Parathyroid adenoma (tissue), 2 donors: ENCODE results near the gene SPINT2.

Experiments used
- H2AFZ ChIP-seq: fragments of 300-600 bp; sonication (generic); one replicate; pipeline ENCODE4 v1.7.0; 2017; ENCODE audit warnings: antibody characterized with exemption, mild to moderate bottlenecking
- H3K27ac ChIP-seq: fragments of 300-600 bp; sonication (generic); one replicate; pipeline ENCODE4 v1.7.0; 2017
- H3K27me3 ChIP-seq: fragments of 300-600 bp; sonication (generic); one replicate; pipeline ENCODE4 v1.7.0; 2017; ENCODE audit warnings: low read length; ENCODE audit not compliant: control insufficient read depth, insufficient read depth
- H3K36me3 ChIP-seq: fragments of 300-600 bp; sonication (generic); one replicate; pipeline ENCODE4 v1.7.0; 2017; ENCODE audit warnings: low read length; ENCODE audit not compliant: control insufficient read depth, insufficient read depth
- H3K4me1 ChIP-seq: fragments of 300-600 bp; sonication (generic); one replicate; pipeline ENCODE4 v1.7.0; 2017; ENCODE audit warnings: control low read depth
- H3K4me2 ChIP-seq: fragments of 300-600 bp; sonication (generic); one replicate; pipeline ENCODE4 v1.7.0; 2017; ENCODE audit warnings: low read length
- H3K4me3 ChIP-seq: fragments of 300-600 bp; sonication (generic); one replicate; pipeline ENCODE4 v1.7.0; 2017; ENCODE audit warnings: low read depth, low read length
- H3K79me2 ChIP-seq: fragments of 300-600 bp; sonication (generic); one replicate; pipeline ENCODE4 v1.7.0; 2017; ENCODE audit warnings: control low read depth
- H3K9ac ChIP-seq: fragments of 300-600 bp; sonication (generic); one replicate; pipeline ENCODE4 v1.7.0; 2017; ENCODE audit warnings: mild to moderate bottlenecking
- H3K9me3 ChIP-seq: fragments of 300-600 bp; sonication (generic); one replicate; pipeline ENCODE4 v1.7.0; 2017; ENCODE audit warnings: low read length; ENCODE audit not compliant: control insufficient read depth
- CTCF ChIP-seq: fragments of 300-600 bp; sonication (generic); IDR thresholded peaks from one replicate; pipeline ENCODE4 v1.7.0; 2017; ENCODE audit warnings: antibody characterized with exemption, mild to moderate bottlenecking
- donor health status: primary hyperparathyroidism.

The SPINT2 gene

DNA sequence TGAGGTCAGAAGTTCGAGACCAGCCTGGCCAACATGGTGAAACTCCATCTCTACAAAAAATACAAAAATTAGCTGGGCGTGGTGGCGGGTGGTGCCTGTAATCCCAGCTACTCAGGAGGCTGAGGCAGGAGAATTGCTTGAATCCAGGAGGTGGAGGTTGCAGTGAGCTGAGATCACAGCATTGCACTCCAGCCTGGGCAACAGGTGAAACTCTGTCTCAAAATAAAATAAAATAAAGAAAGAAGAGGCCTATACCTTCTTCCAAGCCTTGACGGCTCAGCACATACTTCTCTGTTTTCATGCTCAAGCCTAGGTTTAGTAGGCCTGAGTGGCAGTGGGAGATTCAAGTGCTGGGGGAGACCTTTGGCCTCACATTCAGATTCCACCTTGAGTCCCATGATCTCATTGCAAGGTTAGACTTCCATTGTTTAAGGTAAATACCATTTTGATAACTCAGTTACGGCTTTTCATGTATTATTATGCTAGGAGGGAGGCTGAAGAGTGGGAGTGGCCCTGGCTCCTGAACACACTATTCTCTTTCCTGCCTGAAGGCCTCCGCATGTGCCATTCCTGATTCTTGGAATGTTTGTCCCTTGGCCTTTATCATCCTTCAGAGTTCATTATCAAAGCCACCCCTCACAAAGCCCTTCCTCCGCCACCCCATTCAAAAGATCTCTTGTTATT lies 1.6 kb upstream of the SPINT2 start:
- H3K9ac ChIP-seq = no peak overlapping the region
- H2AFZ ChIP-seq = no peak overlapping the region
- peaks cover 4% of the 10 kb centered on the region for H3K4me1 ChIP-seq
- no peak for TF ChIP-seq CTCF
- peaks cover 22% of the 10 kb centered on the region for H3K79me2 ChIP-seq
- H3K4me2 ChIP-seq = no peak overlapping the region
- H3K36me3 ChIP-seq = no peaks in the 10 kb centered on the region
- H3K27ac ChIP-seq = no peak overlapping the region
- H3K4me3 ChIP-seq = no peak overlapping the region
- H3K9me3 ChIP-seq = no peaks in the 10 kb centered on the region
- no peaks in the 10 kb centered on the region for H3K27me3 ChIP-seq

DNA sequence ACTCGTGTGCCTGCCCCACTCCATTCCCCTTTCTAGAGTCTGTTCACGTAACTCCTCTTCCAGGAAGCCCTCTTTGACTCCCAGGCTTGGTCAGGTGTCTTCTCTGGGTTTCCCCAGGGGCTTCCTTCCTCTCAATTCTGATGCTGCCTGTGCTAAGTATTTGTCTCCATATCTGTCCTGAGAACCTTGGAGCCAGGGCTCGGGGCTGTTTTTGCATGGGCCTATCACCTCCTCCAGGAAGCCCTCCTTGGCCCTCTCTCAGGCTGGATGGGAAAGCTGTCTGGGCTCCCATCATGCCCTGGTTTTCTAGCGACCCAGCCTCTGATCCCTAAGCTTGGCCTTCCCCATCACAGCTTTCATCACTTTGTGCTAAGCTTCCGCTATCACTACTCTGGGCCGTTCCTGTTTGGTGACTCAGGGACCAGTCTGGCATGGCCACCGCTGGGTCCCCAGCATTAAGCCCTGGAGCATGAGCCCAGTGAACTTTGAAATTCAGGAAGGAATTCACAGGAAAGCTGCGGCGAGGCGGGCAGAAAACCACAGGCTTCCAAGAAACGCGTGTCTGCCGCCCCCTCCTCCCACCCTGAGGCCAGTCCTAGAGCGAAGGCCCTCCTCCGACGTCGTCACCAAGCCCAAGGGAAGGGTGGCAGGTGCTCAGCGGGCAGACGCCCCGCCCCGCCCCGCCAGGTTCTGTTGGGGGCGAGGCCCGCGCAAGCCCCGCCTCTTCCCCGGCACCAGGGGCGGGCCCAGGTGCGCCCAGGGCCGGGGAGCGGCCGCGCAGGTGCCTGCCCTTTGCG lies 486 bp upstream of the SPINT2 start:
- Histone ChIP-seq H3K9ac (no peak overlapping the region), H3K27me3 (no peaks in the 10 kb centered on the region), H3K27ac (peak overlapping the region; percentile 90), H3K4me1 (peaks cover 4% of the 10 kb centered on the region), H3K79me2 (peaks cover 32% of the 10 kb centered on the region), H3K4me2 (peak overlapping the region; percentile 98), H3K4me3 (peak overlapping the region; percentile 93), H3K36me3 (no peaks in the 10 kb centered on the region), H2AFZ (peak overlapping the region; percentile 93), H3K9me3 (no peaks in the 10 kb centered on the region)
- TF ChIP-seq CTCF = no peak

- peaks cover 7% of the 10 kb centered on the region for H3K4me1 ChIP-seq
- peak overlapping the region; percentile 85 for H3K9ac ChIP-seq
- no peaks in the 10 kb centered on the region for H3K36me3 ChIP-seq
- peaks cover 47% of the 10 kb centered on the region for H3K79me2 ChIP-seq
- H3K9me3 ChIP-seq = no peaks in the 10 kb centered on the region
- H3K27ac ChIP-seq = peak overlapping the region; percentile 90
- H3K4me2 ChIP-seq = peak overlapping the region; percentile 98
- TF ChIP-seq CTCF = no peak
- H3K4me3 ChIP-seq = peak overlapping the region; percentile 93
- no peaks in the 10 kb centered on the region for H3K27me3 ChIP-seq
- peak overlapping the region; percentile 93 for H2AFZ ChIP-seq
These were observed 964 bp downstream of the SPINT2 start for GRCh38 chr19:38265213-38265861.

DNA sequence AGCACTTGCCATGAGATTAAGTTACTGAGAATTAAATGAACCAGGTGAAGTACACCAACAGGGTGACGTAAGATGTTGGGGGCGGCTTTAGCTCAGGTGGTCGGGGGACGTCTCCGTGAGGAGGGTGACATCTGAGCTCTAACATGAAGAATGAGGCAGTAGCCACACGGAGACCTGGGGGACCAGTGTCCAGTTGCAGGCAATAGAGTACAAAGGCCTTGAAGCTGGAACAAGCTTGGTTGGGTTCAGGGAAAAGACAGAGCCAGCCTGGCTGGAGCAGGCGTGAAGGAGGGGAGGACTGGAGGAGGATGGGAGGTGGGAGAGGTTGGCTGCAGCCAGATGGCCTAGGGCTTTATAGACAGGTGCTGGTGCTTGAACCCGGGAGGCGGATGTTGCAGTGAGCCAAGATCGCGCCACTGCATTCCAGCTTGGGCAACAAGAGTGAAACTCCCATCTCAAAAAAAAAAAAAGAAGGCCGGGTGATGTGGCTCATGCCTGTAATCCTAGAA lies 1.6 kb downstream of the SPINT2 start:
- peaks cover 9% of the 10 kb centered on the region for H3K4me1 ChIP-seq
- TF ChIP-seq CTCF = no peak
- peak overlapping the region; percentile 90 for H3K27ac ChIP-seq

More for the DNA sequence above, 1.6 kb downstream of the SPINT2 start:
- Histone ChIP-seq H3K9me3 (no peaks in the 10 kb centered on the region), H3K4me2 (peak overlapping the region; percentile 98), H2AFZ (no peak overlapping the region), H3K36me3 (no peaks in the 10 kb centered on the region), H3K4me3 (peak overlapping the region; percentile 93), H3K27me3 (no peaks in the 10 kb centered on the region), H3K79me2 (peaks cover 53% of the 10 kb centered on the region), H3K9ac (no peak overlapping the region)
